Endodermal cell (in vitro differentiated cells): ENCODE data around the gene STAG3. TPM values are rescaled to one million over a fixed set of nuclear protein-coding genes. Genes with fewer than 3 reads are reported as not detected.
"Not testable (repeated sequence)": the region's sequence is repeated elsewhere in the genome, so short reads cannot be mapped to it uniquely, and the experiment has no call there.

Source experiments
- DNase-seq: peaks from one replicate; pipeline ENCODE4 v3.0.0-alpha.2; 2017
- H3K27ac ChIP-seq: 2 replicates; pipeline ENCODE4 v1.5.1; 2013; ENCODE audit warnings: mild to moderate bottlenecking, low read depth, low read length, moderate library complexity
- H3K27me3 ChIP-seq: 2 replicates; pipeline ENCODE4 v1.6.1; 2013; ENCODE audit warnings: mild to moderate bottlenecking, low read length, moderate library complexity; ENCODE audit not compliant: insufficient read depth, control insufficient read depth, poor library complexity, severe bottlenecking
- H3K36me3 ChIP-seq: 2 replicates; pipeline ENCODE4 v1.7.0; 2013; ENCODE audit warnings: mild to moderate bottlenecking, low read length, moderate library complexity; ENCODE audit not compliant: control insufficient read depth, insufficient read depth
- H3K4me1 ChIP-seq: one replicate; pipeline ENCODE4 v1.7.0; 2013; ENCODE audit warnings: low read length; ENCODE audit not compliant: control insufficient read depth, insufficient read depth
- H3K4me3 ChIP-seq: 2 replicates; pipeline ENCODE4 v1.5.1; 2013; ENCODE audit warnings: mild to moderate bottlenecking, low read length, moderate library complexity
- H3K9ac ChIP-seq: 2 replicates; pipeline ENCODE4 v1.6.1; 2013; ENCODE audit warnings: mild to moderate bottlenecking, low read length, moderate library complexity; ENCODE audit not compliant: poor library complexity, severe bottlenecking; ENCODE audit errors: extremely low read depth
- H3K9me3 ChIP-seq: 2 replicates; pipeline ENCODE4 v1.6.1; 2013; ENCODE audit warnings: mild to moderate bottlenecking, low read length, moderate library complexity; ENCODE audit not compliant: control insufficient read depth
- H3K27ac Mint-ChIP-seq: 2 replicates; pipeline ENCODE4 v1.8.0; 2020; ENCODE audit warnings: mixed read lengths
- H3K27me3 Mint-ChIP-seq: 2 replicates; pipeline ENCODE4 v1.8.0; 2021; ENCODE audit warnings: mild to moderate bottlenecking, mixed read lengths; ENCODE audit not compliant: insufficient read depth
- H3K36me3 Mint-ChIP-seq: 2 replicates; pipeline ENCODE4 v1.8.0; 2020; ENCODE audit warnings: low read depth, mixed read lengths
- H3K4me1 Mint-ChIP-seq: 2 replicates; pipeline ENCODE4 v1.8.0; 2020; ENCODE audit warnings: mixed read lengths
- H3K4me3 Mint-ChIP-seq: 2 replicates; pipeline ENCODE4 v1.8.0; 2020; ENCODE audit warnings: mild to moderate bottlenecking, moderate library complexity, mixed read lengths
- H3K9me3 Mint-ChIP-seq: 2 replicates; pipeline ENCODE4 v1.8.0; 2020; ENCODE audit warnings: mild to moderate bottlenecking, mixed read lengths
- CTCF ChIP-seq: fragments of 200-600 bp; sonication (generic); conservative IDR thresholded peaks from 2 replicates; pipeline ENCODE4 v1.5.0; 2021; ENCODE audit warnings: antibody characterized with exemption, mild to moderate bottlenecking
- WGBS, 2 experiments: methylation state at CpG; one replicate each; pipeline versions ENCODE4 v1.1.5 to v1.1.7; 2013; ENCODE audit warnings: missing lambda C conversion rate in 2 of 2, mixed read lengths in 1 of 2; ENCODE audit not compliant: insufficient coverage in 1 of 2, insufficient read length in 1 of 2; 5-methylcytosine and 5-hydroxymethylcytosine counted together
- total RNA-seq, 2 donors: library from RNA; stranded (reverse); fragmentation: NEBNext Ultra II Directional in 1 of 2; extraction: Animal tissue kit (Norgen Biotek cat#: 25700) in 1 of 2; gene quantifications; 2 replicates in 1 of 2; 3 replicates in 1 of 2; pipeline ENCODE4 v1.2.1, GENCODE V29; 2021

Gene STAG3
- total RNA-seq, 2 donors from 2014 or later, result 1.2 to 3.3 TPM

GRCh38 chr7:100192969-100193368 lies 15.3 kb downstream of the STAG3 start:
- DNase-seq, result no peak
- H3K36me3 ChIP-seq, result no peaks in the 10 kb centered on the region
- H3K27me3 ChIP-seq, result peaks cover 5% of the 10 kb centered on the region
- H3K4me1 Mint-ChIP-seq, result no peaks in the 10 kb centered on the region
- H3K36me3 Mint-ChIP-seq, result no peaks in the 10 kb centered on the region
- WGBS, 2 experiments, result 70 to 80% methylated on average over 2 to 3 of the region's 3 CpGs
- H3K4me1 ChIP-seq, result no peaks in the 10 kb centered on the region
- H3K27ac ChIP-seq, result no peak overlapping the region
- H3K9ac ChIP-seq, result no peak overlapping the region
- no peak for TF ChIP-seq CTCF
- H3K9me3 ChIP-seq, result no peaks in the 10 kb centered on the region
- no peak overlapping the region for H3K4me3 ChIP-seq
- no peak overlapping the region for H3K27ac Mint-ChIP-seq
- peaks cover 38% of the 10 kb centered on the region for H3K27me3 Mint-ChIP-seq
- no peaks in the 10 kb centered on the region for H3K9me3 Mint-ChIP-seq
- H3K4me3 Mint-ChIP-seq, result no peak overlapping the region

- Histone ChIP-seq H3K4me1 (no peaks in the 10 kb centered on the region), H3K9me3 (no peaks in the 10 kb centered on the region), H3K27me3 (peaks cover 5% of the 10 kb centered on the region), H3K36me3 (no peaks in the 10 kb centered on the region), H3K9ac (no peak overlapping the region), H3K4me3 (no peak overlapping the region), H3K27ac (no peak overlapping the region)
- Mint-ChIP-seq H3K36me3 (no peaks in the 10 kb centered on the region), H3K27me3 (peaks cover 45% of the 10 kb centered on the region), H3K4me1 (peaks cover 3% of the 10 kb centered on the region), H3K4me3 (no peak overlapping the region), H3K9me3 (no peaks in the 10 kb centered on the region), H3K27ac (no peak overlapping the region)
- WGBS, 2 experiments, result 85% methylated on average over 2 of the region's 2 CpGs; no CpG with 5 or more reads in 1 of the 2 experiments
- DNase-seq, result no peak
- no peak for TF ChIP-seq CTCF
Observed at GRCh38 chr7:100195222-100195621, 17.5 kb downstream of the STAG3 start.

- 93 to 98% methylated on average over 3 to 6 of the region's 6 CpGs for WGBS, 2 experiments
- not testable (repeated sequence) for H3K27ac ChIP-seq, H3K4me3 ChIP-seq, H3K9me3 Mint-ChIP-seq, H3K9ac ChIP-seq, DNase-seq, H3K4me3 Mint-ChIP-seq, H3K27me3 ChIP-seq, H3K9me3 ChIP-seq, H3K4me1 ChIP-seq, H3K36me3 Mint-ChIP-seq, H3K27ac Mint-ChIP-seq, H3K36me3 ChIP-seq
- Mint-ChIP-seq H3K27me3 (peaks cover 51% of the 10 kb centered on the region), H3K4me1 (peaks cover 10% of the 10 kb centered on the region)
Observed at GRCh38 chr7:100195901-100196322, 18.2 kb downstream of the STAG3 start.

GRCh38 chr7:100198266-100198665 lies 20.5 kb downstream of the STAG3 start:
- WGBS, 2 experiments, result 86 to 94% methylated on average over 8 to 9 of the region's 10 CpGs
- H3K4me1 ChIP-seq, result no peaks in the 10 kb centered on the region
- Mint-ChIP-seq H3K4me1 (peaks cover 23% of the 10 kb centered on the region), H3K4me3 (no peak overlapping the region), H3K36me3 (no peaks in the 10 kb centered on the region), H3K27me3 (peaks cover 54% of the 10 kb centered on the region), H3K9me3 (no peaks in the 10 kb centered on the region), H3K27ac (no peak overlapping the region)
- H3K27ac ChIP-seq, result no peak overlapping the region
- H3K27me3 ChIP-seq, result peaks cover 5% of the 10 kb centered on the region
- H3K4me3 ChIP-seq, result no peak overlapping the region
- no peaks in the 10 kb centered on the region for H3K36me3 ChIP-seq
- TF ChIP-seq CTCF, result no peak
- no peak for DNase-seq
- H3K9me3 ChIP-seq, result no peaks in the 10 kb centered on the region
- no peak overlapping the region for H3K9ac ChIP-seq
